ENCODE measurements around the gene POLK. TPM values are rescaled to one million over a fixed set of nuclear protein-coding genes. Genes with fewer than 3 reads are reported as not detected.

The POLK gene
- total and polyA plus RNA-seq, 7 experiments from 2014 or later = 16.7 to 36.6 (median 23.0) TPM

DNA sequence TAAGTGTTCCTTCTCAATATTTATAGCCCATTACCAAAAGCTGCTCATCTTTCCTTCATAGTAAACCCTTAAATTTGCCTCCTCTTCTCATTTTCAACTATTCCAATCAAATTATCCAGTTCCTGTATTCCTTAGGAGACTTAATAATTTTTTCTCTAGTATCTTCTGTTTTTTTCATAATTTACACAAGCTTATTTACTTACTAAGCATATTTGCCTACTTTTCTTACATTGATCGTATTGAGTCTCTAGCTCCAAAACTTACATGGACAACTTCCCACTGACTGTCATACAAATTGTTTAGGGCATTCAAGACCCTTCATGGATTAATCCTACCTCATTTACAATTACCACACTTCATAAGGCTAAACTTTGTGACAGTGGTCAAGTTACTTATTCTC is 3.9 kb upstream of the POLK start:
- ChIA-PET CTCF (no interaction called here), POLR2A (no interaction called here)
- intact Hi-C loops (cut with micrococcal nuclease) = no loop called here
- H3K27ac ChIP-seq (ENCODE audit: low read depth, low read length) = no peak overlapping the region
- Mint-ChIP-seq H3K36me3 (peaks cover 0 to 31% (median 25%) of the 10 kb centered on the region in 5 donors), H3K4me3 (peak overlapping the region in 1 of 10 donors; percentile 4), H3K9me3 (peaks cover 0 to 11% (median 0%) of the 10 kb centered on the region in 11 donors), H3K27me3 (no peaks in the 10 kb centered on the region), H3K4me1 (peaks cover 27 to 71% (median 55%) of the 10 kb centered on the region in 7 donors), H3K27ac (peak overlapping the region in 1 of 9 donors; percentile 32)
- no peak overlapping the region for H3K4me3 ChIP-seq (ENCODE audit: low read length)
- peaks cover 0 to 13% (median 0%) of the 10 kb centered on the region in 3 experiments for H3K36me3 ChIP-seq (ENCODE audit: control insufficient read depth in 2 of 3, insufficient read depth in 3 of 3, low read length in 3 of 3)
- DNase-seq (no peak), ATAC-seq (no peak)
- H3K9me3 ChIP-seq (ENCODE audit: control insufficient read depth in 2 of 3, low read length in 3 of 3) = no peaks in the 10 kb centered on the region
- no peaks in the 10 kb centered on the region for H3K27me3 ChIP-seq (ENCODE audit: control insufficient read depth in 2 of 2, insufficient read depth in 2 of 2, low read length in 2 of 2)
- H3K4me1 ChIP-seq (ENCODE audit: control insufficient read depth in 2 of 2, insufficient read depth in 2 of 2, low read length in 2 of 2) = peaks cover 12 to 27% of the 10 kb centered on the region in 2 donors

DNA sequence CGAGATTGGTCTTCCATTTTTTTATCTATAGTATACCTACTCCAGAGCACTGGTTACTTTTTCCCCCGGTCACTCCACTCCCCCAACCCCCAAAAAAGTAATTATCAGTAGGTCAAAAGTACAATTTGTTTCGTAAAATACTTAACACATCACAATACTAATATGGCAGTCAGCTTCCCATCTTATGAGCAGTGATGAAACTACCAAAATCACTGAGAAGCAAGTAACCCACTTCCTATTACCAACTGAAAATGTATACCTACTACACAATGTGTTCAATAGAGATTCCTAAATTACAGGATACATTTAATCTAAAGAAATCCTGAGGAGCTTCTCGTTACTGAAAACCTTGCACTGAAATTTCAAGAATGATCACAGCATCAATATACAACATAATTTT is 2.1 kb upstream of the POLK start:
- Mint-ChIP-seq H3K9me3 (peaks cover 0 to 11% (median 0%) of the 10 kb centered on the region in 11 donors), H3K36me3 (peaks cover 0 to 21% (median 14%) of the 10 kb centered on the region in 5 donors), H3K4me3 (peak overlapping the region; percentile 89 to 97 (median 94)), H3K27ac (no peak overlapping the region), H3K27me3 (no peaks in the 10 kb centered on the region), H3K4me1 (peaks cover 29 to 79% (median 60%) of the 10 kb centered on the region in 7 donors)
- ChIA-PET POLR2A (interaction anchor here (0.8 to 1.2 kb wide), 2 partner anchors 11 to 172 kb away, joined by 3 read pairs; partner anchors contain the start of gene HMGCR), CTCF (interaction anchor here (0.6 kb wide), 1 partner anchor 150 kb away, joined by 3 read pairs; no protein-coding TSS in a partner anchor)
- DNase-seq (no peak), ATAC-seq (no peak)
- no peak overlapping the region for H3K27ac ChIP-seq (ENCODE audit: low read depth, low read length)
- peaks cover 0 to 13% (median 0%) of the 10 kb centered on the region in 3 experiments for H3K36me3 ChIP-seq (ENCODE audit: control insufficient read depth in 2 of 3, insufficient read depth in 3 of 3, low read length in 3 of 3)
- no peaks in the 10 kb centered on the region for H3K27me3 ChIP-seq (ENCODE audit: control insufficient read depth in 2 of 2, insufficient read depth in 2 of 2, low read length in 2 of 2)
- intact Hi-C loops (cut with micrococcal nuclease) = no loop called here
- peaks cover 14 to 28% of the 10 kb centered on the region in 2 donors for H3K4me1 ChIP-seq (ENCODE audit: control insufficient read depth in 2 of 2, insufficient read depth in 2 of 2, low read length in 2 of 2)
- H3K4me3 ChIP-seq (ENCODE audit: low read length) = peak overlapping the region; percentile 78
- H3K9me3 ChIP-seq (ENCODE audit: control insufficient read depth in 2 of 3, low read length in 3 of 3) = no peaks in the 10 kb centered on the region

DNA sequence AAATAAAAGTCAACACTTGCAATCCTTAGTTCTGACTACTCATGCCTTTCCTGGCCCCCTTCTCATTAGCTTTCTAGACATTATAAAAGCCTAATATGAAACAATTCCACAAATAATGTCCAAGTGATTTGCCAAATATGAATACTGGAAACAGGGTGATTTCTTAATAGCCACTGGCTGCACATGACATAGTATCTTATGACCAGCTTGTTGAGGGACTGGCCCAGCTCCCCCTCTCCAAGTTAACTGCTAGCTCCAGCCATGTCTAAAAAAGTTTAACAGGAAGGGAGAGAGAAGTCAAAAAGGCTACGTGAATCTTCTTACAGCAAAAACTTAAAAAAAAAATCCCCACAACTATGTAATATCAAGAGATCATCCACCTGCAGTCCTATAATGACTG is 1.7 kb upstream of the POLK start:
- peak overlapping the region in 7 of 9 donors; percentile 5 to 94 (median 44) for H3K27ac Mint-ChIP-seq
- no peaks in the 10 kb centered on the region for H3K27me3 Mint-ChIP-seq
- H3K27me3 ChIP-seq (ENCODE audit: control insufficient read depth in 2 of 2, insufficient read depth in 2 of 2, low read length in 2 of 2) = no peaks in the 10 kb centered on the region
- H3K4me3 Mint-ChIP-seq = peak overlapping the region; percentile 89 to 97 (median 94)
- DNase-seq (no peak), ATAC-seq (no peak)
- peak overlapping the region; percentile 75 for H3K27ac ChIP-seq (ENCODE audit: low read depth, low read length)
- intact Hi-C loops (cut with micrococcal nuclease) = loop anchor here (1.0 to 10.0 kb wide), 17 partner anchors 15 to 1647 kb away; partner anchors contain the start of genes GCNT4 (in 2 of the 2), GFM2 (in 2 of the 2), NSA2 (in 2 of the 2) and HEXB (in 1 of the 2)
- peaks cover 29 to 78% (median 60%) of the 10 kb centered on the region in 7 donors for H3K4me1 Mint-ChIP-seq
- ChIA-PET CTCF (interaction anchor here (0.6 kb wide), 1 partner anchor 150 kb away, joined by 3 read pairs; no protein-coding TSS in a partner anchor), POLR2A (interaction anchor here (0.8 to 1.2 kb wide), 2 partner anchors 10 to 173 kb away, joined by 3 read pairs; partner anchors contain the start of gene HMGCR)
- peaks cover 0 to 11% (median 0%) of the 10 kb centered on the region in 11 donors for H3K9me3 Mint-ChIP-seq
- peaks cover 0 to 19% (median 12%) of the 10 kb centered on the region in 5 donors for H3K36me3 Mint-ChIP-seq
- H3K9me3 ChIP-seq (ENCODE audit: control insufficient read depth in 2 of 3, low read length in 3 of 3) = no peaks in the 10 kb centered on the region
- peaks cover 14 to 28% of the 10 kb centered on the region in 2 donors for H3K4me1 ChIP-seq (ENCODE audit: control insufficient read depth in 2 of 2, insufficient read depth in 2 of 2, low read length in 2 of 2)
- peaks cover 0 to 13% (median 0%) of the 10 kb centered on the region in 3 experiments for H3K36me3 ChIP-seq (ENCODE audit: control insufficient read depth in 2 of 3, insufficient read depth in 3 of 3, low read length in 3 of 3)
- H3K4me3 ChIP-seq (ENCODE audit: low read length) = peak overlapping the region; percentile 78

DNA sequence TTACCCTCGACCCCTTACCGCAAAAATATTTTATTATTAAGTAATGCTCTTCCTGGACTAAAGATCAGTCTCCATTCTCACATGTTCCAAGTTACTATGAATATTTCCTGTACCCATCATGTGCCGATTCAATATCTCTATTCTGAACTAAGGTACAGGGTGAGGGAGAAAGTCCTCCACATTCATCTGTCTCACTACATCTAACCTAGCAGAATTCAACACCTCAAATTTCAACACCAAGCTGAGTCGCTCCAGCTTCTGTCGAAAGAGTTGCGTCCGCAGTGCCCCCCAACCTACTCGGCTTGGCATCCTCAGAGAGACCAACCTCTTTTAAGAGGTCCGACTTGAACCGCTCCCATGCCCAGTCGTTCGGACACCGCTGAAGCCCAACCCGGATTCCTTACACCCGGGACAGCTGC is 1.3 kb upstream of the POLK start:
- Mint-ChIP-seq H3K9me3 (peaks cover 0 to 11% (median 0%) of the 10 kb centered on the region in 11 donors), H3K4me1 (peaks cover 29 to 80% (median 60%) of the 10 kb centered on the region in 7 donors), H3K4me3 (peak overlapping the region; percentile 89 to 97 (median 94)), H3K27me3 (no peaks in the 10 kb centered on the region), H3K27ac (peak overlapping the region; percentile 5 to 98 (median 93)), H3K36me3 (peaks cover 0 to 21% (median 12%) of the 10 kb centered on the region in 5 donors)
- Histone ChIP-seq H3K9me3 (ENCODE audit: control insufficient read depth in 2 of 3, low read length in 3 of 3) (no peaks in the 10 kb centered on the region), H3K4me3 (ENCODE audit: low read length) (peak overlapping the region; percentile 78), H3K4me1 (ENCODE audit: control insufficient read depth in 2 of 2, insufficient read depth in 2 of 2, low read length in 2 of 2) (peaks cover 14 to 28% of the 10 kb centered on the region in 2 donors), H3K27me3 (ENCODE audit: control insufficient read depth in 2 of 2, insufficient read depth in 2 of 2, low read length in 2 of 2) (no peaks in the 10 kb centered on the region), H3K27ac (ENCODE audit: low read depth, low read length) (peak overlapping the region; percentile 75), H3K36me3 (ENCODE audit: control insufficient read depth in 2 of 3, insufficient read depth in 3 of 3, low read length in 3 of 3) (peaks cover 0 to 13% (median 0%) of the 10 kb centered on the region in 3 experiments)
- DNase-seq (peak in 2 of 9 donors; percentile 6 to 13), ATAC-seq (no peak)
- intact Hi-C loops (cut with micrococcal nuclease) = loop anchor here (1.0 to 10.0 kb wide), 17 partner anchors 14 to 1647 kb away; partner anchors contain the start of genes GCNT4 (in 2 of the 2), GFM2 (in 2 of the 2), NSA2 (in 2 of the 2) and HEXB (in 1 of the 2)
- ChIA-PET POLR2A (interaction anchor here (1.5 kb wide), 1 partner anchor 167 kb away, joined by 3 read pairs; no protein-coding TSS in a partner anchor), CTCF (no interaction called here)

DNA sequence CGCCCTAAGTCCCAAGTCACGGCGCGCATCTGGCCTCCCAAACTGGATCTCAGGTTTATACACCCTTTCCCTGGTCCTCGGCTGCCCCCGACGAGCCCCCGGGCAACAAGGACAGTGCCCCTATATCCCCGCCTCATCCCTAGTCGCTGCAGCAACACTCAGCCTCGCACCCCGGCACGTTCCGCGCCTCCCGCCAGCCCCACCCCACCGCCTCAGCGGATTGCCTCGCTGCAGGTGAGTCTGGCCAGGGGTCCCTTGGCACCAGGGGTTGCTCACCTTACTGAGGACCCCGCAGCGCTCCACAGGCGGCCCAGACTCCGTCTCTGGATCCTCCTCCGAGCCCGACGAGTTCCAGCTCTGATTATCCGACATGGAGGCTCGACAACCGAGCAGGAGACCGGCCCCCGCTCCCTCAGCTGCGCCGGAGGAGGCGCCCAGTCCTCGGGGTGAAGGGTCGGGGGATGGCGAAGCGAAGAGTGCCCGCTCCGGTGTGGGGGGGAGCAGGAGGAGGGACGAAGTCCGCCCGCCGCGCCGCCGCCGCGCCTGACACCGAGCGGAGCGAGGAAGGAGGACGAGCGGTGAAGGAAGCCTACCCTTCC is 756 bp upstream of the POLK start:
- Mint-ChIP-seq H3K9me3 (peaks cover 0 to 11% (median 0%) of the 10 kb centered on the region in 11 donors), H3K27ac (peak overlapping the region; percentile 84 to 98 (median 93)), H3K4me1 (peaks cover 29 to 78% (median 56%) of the 10 kb centered on the region in 7 donors), H3K36me3 (peaks cover 0 to 21% (median 7%) of the 10 kb centered on the region in 5 donors), H3K4me3 (peak overlapping the region; percentile 89 to 97 (median 94)), H3K27me3 (no peaks in the 10 kb centered on the region)
- no peaks in the 10 kb centered on the region for H3K9me3 ChIP-seq (ENCODE audit: control insufficient read depth in 2 of 3, low read length in 3 of 3)
- CTCF ChIA-PET = no interaction called here
- ATAC-seq = peak; percentile 57
- peak overlapping the region; percentile 75 for H3K27ac ChIP-seq (ENCODE audit: low read depth, low read length)
- DNase-seq = peak in 5 of 9 donors; percentile 0 to 37 (median 20)
- POLR2A ChIA-PET = interaction anchor here (0.6 to 1.9 kb wide), 3 partner anchors 166 to 877 kb away, joined by 3 to 6 read pairs (median 6); partner anchors contain the start of gene HMGCR
- H3K4me3 ChIP-seq (ENCODE audit: low read length) = peak overlapping the region; percentile 78
- H3K27me3 ChIP-seq (ENCODE audit: control insufficient read depth in 2 of 2, insufficient read depth in 2 of 2, low read length in 2 of 2) = no peaks in the 10 kb centered on the region
- peaks cover 0 to 13% (median 0%) of the 10 kb centered on the region in 3 experiments for H3K36me3 ChIP-seq (ENCODE audit: control insufficient read depth in 2 of 3, insufficient read depth in 3 of 3, low read length in 3 of 3)
- intact Hi-C loops (cut with micrococcal nuclease) = loop anchor here (1.0 to 10.0 kb wide), 25 partner anchors 14 to 1946 kb away; partner anchors contain the start of genes GCNT4 (in 2 of the 2), GFM2 (in 2 of the 2), HEXB (in 2 of the 2) and NSA2 (in 2 of the 2)
- peaks cover 14 to 28% of the 10 kb centered on the region in 2 donors for H3K4me1 ChIP-seq (ENCODE audit: control insufficient read depth in 2 of 2, insufficient read depth in 2 of 2, low read length in 2 of 2)

DNA sequence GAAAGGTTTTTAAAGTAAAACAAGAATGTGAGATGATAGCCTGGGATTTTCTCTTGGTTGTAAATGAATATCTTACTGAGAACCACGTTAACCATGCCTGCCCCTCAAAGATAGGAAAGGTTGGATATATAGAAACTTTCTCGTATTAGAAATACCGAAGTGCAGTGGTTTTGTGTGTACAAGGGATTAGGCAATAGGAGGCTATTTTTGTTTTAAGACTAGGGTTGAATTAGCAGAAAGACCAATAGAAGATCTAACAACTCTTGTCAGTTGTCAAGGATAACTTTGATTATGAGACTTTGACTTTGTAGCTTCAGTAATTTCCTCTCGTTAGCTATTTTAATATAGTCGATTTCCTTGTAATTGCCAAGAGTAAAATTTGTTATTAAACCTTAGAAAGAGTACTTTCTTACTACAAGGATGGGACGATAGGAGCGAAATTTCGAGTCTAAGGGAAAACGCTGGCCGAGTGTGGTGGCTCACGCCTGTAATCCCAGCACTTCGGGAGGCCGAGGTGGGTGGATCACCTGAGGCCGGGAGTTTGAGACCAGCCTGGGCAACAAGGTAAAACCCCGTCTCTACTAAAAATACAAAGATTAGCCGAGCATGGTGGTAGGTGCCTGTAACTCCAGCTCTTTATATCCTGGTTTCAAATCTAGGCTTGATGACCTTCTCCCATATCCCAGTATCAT is 838 bp downstream of the POLK start:
- Histone ChIP-seq H3K36me3 (ENCODE audit: control insufficient read depth in 2 of 3, insufficient read depth in 3 of 3, low read length in 3 of 3) (peaks cover 0 to 13% (median 0%) of the 10 kb centered on the region in 3 experiments), H3K4me1 (ENCODE audit: control insufficient read depth in 2 of 2, insufficient read depth in 2 of 2, low read length in 2 of 2) (peaks cover 14 to 28% of the 10 kb centered on the region in 2 donors), H3K4me3 (ENCODE audit: low read length) (peak overlapping the region; percentile 78), H3K27me3 (ENCODE audit: control insufficient read depth in 2 of 2, insufficient read depth in 2 of 2, low read length in 2 of 2) (no peaks in the 10 kb centered on the region), H3K9me3 (ENCODE audit: control insufficient read depth in 2 of 3, low read length in 3 of 3) (no peaks in the 10 kb centered on the region), H3K27ac (ENCODE audit: low read depth, low read length) (peak overlapping the region; percentile 75)
- Mint-ChIP-seq H3K36me3 (peaks cover 0 to 24% (median 5%) of the 10 kb centered on the region in 5 donors), H3K27ac (peak overlapping the region; percentile 84 to 98 (median 93)), H3K27me3 (no peaks in the 10 kb centered on the region), H3K4me3 (peak overlapping the region; percentile 89 to 97 (median 94)), H3K9me3 (peaks cover 0 to 7% (median 0%) of the 10 kb centered on the region in 11 donors), H3K4me1 (peaks cover 37 to 77% (median 54%) of the 10 kb centered on the region in 7 donors)
- ATAC-seq (no peak), DNase-seq (no peak)
- POLR2A ChIA-PET = interaction anchor here (0.8 to 1.9 kb wide), 4 partner anchors 9 to 460 kb away, joined by 3 to 6 read pairs (median 4); partner anchors contain the start of genes GCNT4 and HMGCR
- intact Hi-C loops (cut with micrococcal nuclease) = loop anchor here (1.0 to 10.0 kb wide), 9 partner anchors 55 to 1645 kb away; partner anchors contain the start of gene GCNT4 (in 1 of the 2)
- CTCF ChIA-PET = no interaction called here

All from naive thymus-derived CD4-positive, alpha-beta T cell (primary cell).